HEK293T (cell line): ENCODE results near the gene SLC28A1.

Experiments used
- BHLHE40 ChIP-seq: fragments of 450-650 bp; IDR thresholded peaks from 2 replicates; pipeline ENCODE4 v1.6.1; 2016; ENCODE audit warnings: mild to moderate bottlenecking, moderate library complexity, borderline replicate concordance
- CTBP1 ChIP-seq: fragments of 450-650 bp; IDR thresholded peaks from 2 replicates; pipeline ENCODE4 v1.6.1; 2016; ENCODE audit warnings: borderline replicate concordance
- ELF4 ChIP-seq: fragments of 450-650 bp; IDR thresholded peaks from 2 replicates; pipeline ENCODE4 v1.6.1; 2017; ENCODE audit warnings: antibody characterized with exemption
- FOXK2 ChIP-seq: fragments of 450-650 bp; IDR thresholded peaks from 2 replicates; pipeline ENCODE4 v1.6.1; 2016; ENCODE audit warnings: mild to moderate bottlenecking
- HDGF ChIP-seq: fragments of 450-650 bp; IDR thresholded peaks from 2 replicates; pipeline ENCODE4 v1.6.1; 2017; ENCODE audit warnings: antibody characterized with exemption, borderline replicate concordance
- SP1 ChIP-seq: fragments of 450-650 bp; IDR thresholded peaks from 2 replicates; pipeline ENCODE4 v1.6.1; 2017
- SUZ12 ChIP-seq: fragments of 450-650 bp; IDR thresholded peaks from 2 replicates; pipeline ENCODE4 v1.6.1; 2016; ENCODE audit warnings: mild to moderate bottlenecking
- TF ChIP-seq, protein P1 (sequence below): fragments of 450-650 bp; IDR thresholded peaks from 2 replicates; pipeline ENCODE4 v1.6.1; 2016

- TF ChIP-seq CTBP1 = no peak
- TF ChIP-seq ELF4 = no peak
- no peak for TF ChIP-seq SUZ12
- no peak for TF ChIP-seq FOXK2
- TF ChIP-seq SP1 = no peak
- no peak for TF ChIP-seq BHLHE40
- TF ChIP-seq HDGF = no peak
- TF ChIP-seq, protein P1, sequence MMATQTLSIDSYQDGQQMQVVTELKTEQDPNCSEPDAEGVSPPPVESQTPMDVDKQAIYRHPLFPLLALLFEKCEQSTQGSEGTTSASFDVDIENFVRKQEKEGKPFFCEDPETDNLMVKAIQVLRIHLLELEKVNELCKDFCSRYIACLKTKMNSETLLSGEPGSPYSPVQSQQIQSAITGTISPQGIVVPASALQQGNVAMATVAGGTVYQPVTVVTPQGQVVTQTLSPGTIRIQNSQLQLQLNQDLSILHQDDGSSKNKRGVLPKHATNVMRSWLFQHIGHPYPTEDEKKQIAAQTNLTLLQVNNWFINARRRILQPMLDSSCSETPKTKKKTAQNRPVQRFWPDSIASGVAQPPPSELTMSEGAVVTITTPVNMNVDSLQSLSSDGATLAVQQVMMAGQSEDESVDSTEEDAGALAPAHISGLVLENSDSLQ = no peak
These were observed 26.6 kb downstream of the SLC28A1 start for GRCh38 chr15:84910928-84911623.
